WERI-Rb-1 (cell line): ENCODE results near the gene ANAPC5.
"Not testable (repeated sequence)": the region's sequence is repeated elsewhere in the genome, so short reads cannot be mapped to it uniquely, and the experiment has no call there.

Source experiments
- DNase-seq: peaks from one replicate; pipeline ENCODE4 v3.0.0-alpha.2; 2020
- H3K27ac ChIP-seq: fragments of 250-450 bp; sonication (Bioruptor Pico); 2 replicates; pipeline ENCODE4 v1.5.1; 2020; ENCODE audit warnings: mild to moderate bottlenecking, moderate library complexity
- H3K27me3 ChIP-seq: fragments of 250-450 bp; sonication (Bioruptor Pico); 2 replicates; pipeline ENCODE4 v1.5.1; 2021; ENCODE audit warnings: mild to moderate bottlenecking, low read depth, moderate library complexity; ENCODE audit not compliant: insufficient read depth, severe bottlenecking
- H3K36me3 ChIP-seq: fragments of 250-450 bp; sonication (Bioruptor Pico); 2 replicates; pipeline ENCODE4 v1.5.1; 2020; ENCODE audit warnings: mild to moderate bottlenecking, moderate library complexity
- H3K4me3 ChIP-seq: 2 replicates; pipeline ENCODE4 v1.5.1; 2011; ENCODE audit warnings: low read depth, mild to moderate bottlenecking, control low read depth, low read length
- H3K9me3 ChIP-seq: fragments of 250-450 bp; sonication (Bioruptor Pico); 2 replicates; pipeline ENCODE4 v1.5.1; 2021; ENCODE audit warnings: mild to moderate bottlenecking, moderate library complexity; ENCODE audit not compliant: severe bottlenecking
- CTCF ChIP-seq: IDR thresholded peaks from 2 replicates; pipeline ENCODE4 v1.5.1; 2011; ENCODE audit warnings: low read depth, mild to moderate bottlenecking, control low read depth, inconsistent platforms, low read length

Gene ANAPC5

DNA sequence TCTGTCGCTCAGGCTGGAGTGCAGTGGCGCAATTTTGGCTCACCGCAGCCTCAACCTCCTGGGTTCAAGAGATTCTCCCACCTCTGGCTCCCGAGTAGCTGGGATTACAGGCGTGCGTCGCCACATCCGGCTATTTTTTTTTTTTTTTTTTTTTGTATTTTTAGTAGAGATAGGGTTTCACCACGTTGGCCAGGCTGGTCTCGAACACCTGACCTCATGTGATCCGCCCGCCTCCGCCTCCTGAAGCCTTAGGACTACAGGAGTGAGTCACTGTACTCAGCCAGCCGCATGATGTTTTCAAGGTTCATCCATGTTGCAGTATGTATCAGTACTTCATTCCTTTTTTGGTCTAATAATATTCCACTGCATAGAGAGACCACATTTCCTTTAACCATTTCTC, 45.3 kb upstream of the ANAPC5 start:
- no peak for DNase-seq
- H3K27ac ChIP-seq = no peak overlapping the region
- no peaks in the 10 kb centered on the region for H3K27me3 ChIP-seq
- no peaks in the 10 kb centered on the region for H3K9me3 ChIP-seq
- H3K36me3 ChIP-seq = no peaks in the 10 kb centered on the region
- no peak overlapping the region for H3K4me3 ChIP-seq
- no peak for TF ChIP-seq CTCF

DNA sequence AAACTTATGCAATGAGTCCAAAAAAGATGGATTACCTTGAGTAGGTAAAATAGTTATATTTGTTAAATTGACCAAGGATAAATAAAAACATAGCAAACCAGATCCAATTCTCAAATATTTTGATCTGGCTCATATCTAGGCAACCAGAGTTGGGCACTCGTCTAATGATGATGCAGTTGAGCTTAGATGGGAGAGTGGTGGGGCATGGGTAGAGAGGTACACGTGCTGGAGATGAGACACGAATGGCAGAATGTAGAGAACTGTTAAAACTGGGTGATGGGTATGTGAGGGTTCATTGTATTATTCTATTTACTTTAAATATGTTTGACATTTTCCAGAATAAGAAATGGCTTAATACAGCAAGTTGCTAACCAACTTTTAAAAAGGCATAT, 40.1 kb upstream of the ANAPC5 start:
- Histone ChIP-seq H3K27me3 (no peaks in the 10 kb centered on the region), H3K36me3 (no peaks in the 10 kb centered on the region), H3K27ac (no peak overlapping the region), H3K9me3 (no peaks in the 10 kb centered on the region), H3K4me3 (no peak overlapping the region)
- no peak for TF ChIP-seq CTCF
- DNase-seq = no peak

- H3K27ac ChIP-seq = no peak overlapping the region
- no peaks in the 10 kb centered on the region for H3K27me3 ChIP-seq
- no peak for TF ChIP-seq CTCF
- no peak overlapping the region for H3K4me3 ChIP-seq
- DNase-seq = no peak
- no peaks in the 10 kb centered on the region for H3K9me3 ChIP-seq
- no peaks in the 10 kb centered on the region for H3K36me3 ChIP-seq
Measured at GRCh38 chr12:121391619-121392324, 39.6 kb upstream of the ANAPC5 start.

- H3K36me3 ChIP-seq = no peaks in the 10 kb centered on the region
- TF ChIP-seq CTCF = no peak
- H3K4me3 ChIP-seq = no peak overlapping the region
- no peaks in the 10 kb centered on the region for H3K27me3 ChIP-seq
- no peak for DNase-seq
- no peaks in the 10 kb centered on the region for H3K9me3 ChIP-seq
- H3K27ac ChIP-seq = no peak overlapping the region
Measured at GRCh38 chr12:121390856-121391255, 38.6 kb upstream of the ANAPC5 start.

- no peak for TF ChIP-seq CTCF
- H3K9me3 ChIP-seq = no peaks in the 10 kb centered on the region
- H3K36me3 ChIP-seq = no peaks in the 10 kb centered on the region
- no peak overlapping the region for H3K27ac ChIP-seq
- DNase-seq = no peak
- no peak overlapping the region for H3K4me3 ChIP-seq
- no peaks in the 10 kb centered on the region for H3K27me3 ChIP-seq
Measured at GRCh38 chr12:121388421-121388981, 36.3 kb upstream of the ANAPC5 start.

DNA sequence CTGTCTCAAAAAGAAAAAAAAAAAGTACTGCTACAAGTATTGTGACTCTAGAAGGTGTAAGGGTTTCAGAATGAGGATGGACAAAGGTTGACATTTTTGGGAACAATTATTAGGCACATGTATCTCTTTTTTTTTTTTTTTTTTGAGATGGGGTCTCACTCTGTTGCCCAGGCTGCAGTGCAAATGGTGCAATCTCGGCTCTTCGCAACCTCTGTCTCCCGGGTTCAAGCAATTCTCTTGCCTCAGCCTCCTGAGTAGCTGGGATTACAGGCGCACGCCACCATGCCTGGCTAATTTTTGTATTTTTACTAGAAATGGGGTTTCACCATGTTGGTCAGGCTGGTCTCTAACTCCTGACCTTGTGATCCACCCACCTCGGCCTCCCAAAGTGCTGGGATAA, 32.7 kb upstream of the ANAPC5 start:
- H3K27ac ChIP-seq, H3K4me3 ChIP-seq, DNase-seq, H3K36me3 ChIP-seq, H3K9me3 ChIP-seq, H3K27me3 ChIP-seq: not testable (repeated sequence)
